ENCODE measurements around the gene UBXN1.
A peak's percentile ranks its signal among the peaks of the same experiment; 100 is the strongest.

Gene UBXN1

GRCh38 chr11:62678770-62679696, at the start of gene UBXN1:
Gene UBXN1 (minus strand): TSS chr11:62679073. CDS start chr11:62678923, 150 bp downstream.
- DNase-seq (ENCODE audit: low read depth), result peak; percentile 74

GRCh38 chr11:62728171-62728988, 49.5 kb upstream of the UBXN1 start, which contains the start of gene TTC9C:
Gene TTC9C (plus strand): TSS chr11:62728486. CDS start chr11:62728849, 363 bp downstream.
- peak; percentile 69 for DNase-seq (ENCODE audit: low read depth)

- peak; percentile 63 for DNase-seq (ENCODE audit: low read depth)
Observed at GRCh38 chr11:62727872-62728170, 48.9 kb upstream of the UBXN1 start.

GRCh38 chr11:62727165-62727871, 48.4 kb upstream of the UBXN1 start, which contains the start of gene HNRNPUL2:
Gene HNRNPUL2 (minus strand): TSS chr11:62727457. CDS start chr11:62727156, 301 bp downstream.
- DNase-seq (ENCODE audit: low read depth), result peak; percentile 98

GRCh38 chr11:62726915-62727164, 48.0 kb upstream of the UBXN1 start:
- DNase-seq (ENCODE audit: low read depth), result no peak

- peak; percentile 15 for DNase-seq (ENCODE audit: low read depth)
Observed at GRCh38 chr11:62726156-62726914, 47.5 kb upstream of the UBXN1 start.

- no peak for DNase-seq (ENCODE audit: low read depth)
Observed at GRCh38 chr11:62725646-62726045, 46.8 kb upstream of the UBXN1 start.

GRCh38 chr11:62724171-62724570, 45.3 kb upstream of the UBXN1 start:
- DNase-seq (ENCODE audit: low read depth), result no peak

GRCh38 chr11:62721994-62722393, 43.1 kb upstream of the UBXN1 start:
- DNase-seq (ENCODE audit: low read depth), result no peak

GRCh38 chr11:62719302-62719978, 40.6 kb upstream of the UBXN1 start:
- no peak for DNase-seq (ENCODE audit: low read depth)

GRCh38 chr11:62716816-62717215, 37.9 kb upstream of the UBXN1 start:
- no peak for DNase-seq (ENCODE audit: low read depth)

GRCh38 chr11:62716206-62716605, 37.3 kb upstream of the UBXN1 start:
- no peak for DNase-seq (ENCODE audit: low read depth)

GRCh38 chr11:62715150-62716130, 36.6 kb upstream of the UBXN1 start:
- DNase-seq (ENCODE audit: low read depth), result no peak

GRCh38 chr11:62713343-62713742, 34.5 kb upstream of the UBXN1 start:
- DNase-seq (ENCODE audit: low read depth), result no peak

- DNase-seq (ENCODE audit: low read depth), result no peak
Observed at GRCh38 chr11:62712861-62713260, 34.0 kb upstream of the UBXN1 start.

- no peak for DNase-seq (ENCODE audit: low read depth)
Observed at GRCh38 chr11:62712276-62712812, 33.5 kb upstream of the UBXN1 start.

- DNase-seq (ENCODE audit: low read depth), result no peak
Observed at GRCh38 chr11:62710001-62710345, 31.1 kb upstream of the UBXN1 start.

- peak; percentile 90 for DNase-seq (ENCODE audit: low read depth)
Observed at GRCh38 chr11:62709247-62710000, 30.6 kb upstream of the UBXN1 start.

- peak; percentile 14 for DNase-seq (ENCODE audit: low read depth)
Observed at GRCh38 chr11:62708793-62709192, 29.9 kb upstream of the UBXN1 start.
